AG04450 (cell line): Measurements from ENCODE around the gene GGA2. TPM values are rescaled to one million over a fixed set of nuclear protein-coding genes. Genes with fewer than 3 reads are reported as not detected.

Experiments used
- CTCF ChIA-PET: fragments of 300-600, 350-600 bp; formaldehyde crosslinking; extraction: SDS; loops from one replicate; lab custom pipeline; 2022; ENCODE audit warnings: antibody characterized with exemption, inconsistent platforms; lab: Charles Lee
- POLR2A ChIA-PET: fragments of 350-600 bp; formaldehyde crosslinking; extraction: SDS; loops from one replicate; lab custom pipeline; 2021; ENCODE audit warnings: antibody characterized with exemption, inconsistent platforms; lab: Yijun Ruan, JAX
- DNase-seq: peaks from one replicate; pipeline ENCODE4 v3.0.0-alpha.2; 2011; ENCODE audit warnings: low read depth, low spot score
- H3K27ac ChIP-seq: one replicate; pipeline ENCODE4 v1.5.1; 2012; ENCODE audit warnings: low read depth, low read length, control low read depth
- H3K27me3 ChIP-seq: one replicate; pipeline ENCODE4 v1.6.0; 2012; ENCODE audit warnings: low read length; ENCODE audit not compliant: control insufficient read depth, insufficient read depth
- H3K4me3 ChIP-seq: 2 replicates; pipeline ENCODE4 v1.5.1; 2011; ENCODE audit warnings: mild to moderate bottlenecking, low read depth, low read length, control low read depth
- H3K9me3 ChIP-seq: 2 replicates; pipeline ENCODE4 v1.5.1; 2012; ENCODE audit warnings: low read length; ENCODE audit not compliant: control insufficient read depth, insufficient read depth
- polyA plus RNA-seq: library from polyadenylated mRNA; depleted of rRNA; stranded (reverse); fragments of >200 nt; gene quantifications from 2 replicates; pipeline ENCODE4 v1.2.3, GENCODE V29; 2011
- TF ChIP-seq, protein P1 (sequence below): IDR thresholded peaks from 2 replicates; pipeline ENCODE4 v1.5.1; 2011; ENCODE audit warnings: low read depth, low read length, control low read depth, inconsistent platforms

GGA2 gene
- polyA plus RNA-seq, 1 experiment = 42.5 TPM

DNA sequence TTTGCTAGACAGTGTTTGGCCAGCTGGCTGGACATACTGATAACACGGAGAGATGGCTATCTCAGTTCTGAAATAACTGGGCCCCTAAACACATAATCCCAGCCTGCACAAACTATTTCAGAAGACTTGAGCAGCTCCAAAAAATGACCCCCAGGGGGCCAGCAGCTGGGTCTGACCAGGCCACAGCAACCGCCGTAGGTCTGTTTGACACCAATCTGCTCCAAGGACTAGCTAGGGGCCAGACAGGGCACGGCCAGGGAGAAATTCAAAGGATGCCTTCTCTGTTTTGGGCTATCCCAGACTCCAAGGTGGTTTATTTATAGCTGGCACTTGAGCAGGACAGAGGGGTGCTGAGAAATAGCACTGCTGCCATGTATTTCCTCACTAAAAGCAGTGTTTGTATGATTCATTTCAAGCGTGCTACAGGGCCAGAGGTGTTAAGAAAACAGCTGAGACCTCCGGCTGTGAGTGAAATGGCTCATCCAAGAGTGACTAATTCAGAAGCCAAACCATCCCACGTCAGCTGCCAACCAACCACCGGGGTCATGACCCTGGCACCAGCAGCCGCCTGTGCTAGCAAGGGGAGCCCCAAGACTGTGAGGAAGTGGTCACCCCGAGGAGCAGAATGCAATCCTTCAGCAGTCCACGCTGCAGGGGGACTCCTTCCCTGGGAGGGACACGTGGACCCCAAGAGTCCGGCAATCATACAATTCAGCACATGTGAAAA is 5.7 kb downstream of the GGA2 start:
- H3K27me3 ChIP-seq = no peaks in the 10 kb centered on the region
- peak; percentile 54 for DNase-seq
- peak overlapping the region; percentile 57 for H3K27ac ChIP-seq
- no peak overlapping the region for H3K4me3 ChIP-seq
- TF ChIP-seq, protein P1, sequence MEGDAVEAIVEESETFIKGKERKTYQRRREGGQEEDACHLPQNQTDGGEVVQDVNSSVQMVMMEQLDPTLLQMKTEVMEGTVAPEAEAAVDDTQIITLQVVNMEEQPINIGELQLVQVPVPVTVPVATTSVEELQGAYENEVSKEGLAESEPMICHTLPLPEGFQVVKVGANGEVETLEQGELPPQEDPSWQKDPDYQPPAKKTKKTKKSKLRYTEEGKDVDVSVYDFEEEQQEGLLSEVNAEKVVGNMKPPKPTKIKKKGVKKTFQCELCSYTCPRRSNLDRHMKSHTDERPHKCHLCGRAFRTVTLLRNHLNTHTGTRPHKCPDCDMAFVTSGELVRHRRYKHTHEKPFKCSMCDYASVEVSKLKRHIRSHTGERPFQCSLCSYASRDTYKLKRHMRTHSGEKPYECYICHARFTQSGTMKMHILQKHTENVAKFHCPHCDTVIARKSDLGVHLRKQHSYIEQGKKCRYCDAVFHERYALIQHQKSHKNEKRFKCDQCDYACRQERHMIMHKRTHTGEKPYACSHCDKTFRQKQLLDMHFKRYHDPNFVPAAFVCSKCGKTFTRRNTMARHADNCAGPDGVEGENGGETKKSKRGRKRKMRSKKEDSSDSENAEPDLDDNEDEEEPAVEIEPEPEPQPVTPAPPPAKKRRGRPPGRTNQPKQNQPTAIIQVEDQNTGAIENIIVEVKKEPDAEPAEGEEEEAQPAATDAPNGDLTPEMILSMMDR = no peak
- ChIA-PET CTCF (no interaction called here), POLR2A (interaction anchor here (0.6 to 1.6 kb wide), 4 partner anchors 17 to 83 kb away, joined by 3 to 5 read pairs (median 3); partner anchors contain the start of genes EARS2 and UBFD1)
- no peaks in the 10 kb centered on the region for H3K9me3 ChIP-seq

DNA sequence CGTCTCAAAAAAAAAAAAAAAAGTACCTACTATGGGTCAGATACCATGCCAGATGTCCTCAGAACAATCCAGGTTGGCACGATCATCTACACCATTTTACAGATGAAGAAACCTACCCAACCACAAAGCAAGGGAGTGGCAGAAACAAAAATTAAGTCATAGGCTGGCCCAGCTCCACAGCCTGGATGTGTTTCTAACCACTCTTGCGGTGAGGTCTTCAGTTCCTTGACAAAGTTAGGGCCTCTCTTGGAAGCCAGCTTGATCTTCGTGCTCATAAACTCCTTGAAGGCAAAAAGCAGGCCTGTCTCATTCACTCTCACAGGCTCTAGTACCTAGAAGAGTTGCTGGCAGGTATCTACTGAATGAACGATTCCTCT is 6.2 kb downstream of the GGA2 start:
- Histone ChIP-seq H3K9me3 (no peaks in the 10 kb centered on the region), H3K27me3 (no peaks in the 10 kb centered on the region), H3K4me3 (no peak overlapping the region), H3K27ac (no peak overlapping the region)
- DNase-seq = no peak
- ChIA-PET CTCF (no interaction called here), POLR2A (interaction anchor here (1.2 to 1.6 kb wide), 2 partner anchors 53 to 84 kb away, joined by 3 to 5 read pairs; partner anchors contain the start of genes EARS2 and UBFD1)
- TF ChIP-seq, protein P1 = no peak

DNA sequence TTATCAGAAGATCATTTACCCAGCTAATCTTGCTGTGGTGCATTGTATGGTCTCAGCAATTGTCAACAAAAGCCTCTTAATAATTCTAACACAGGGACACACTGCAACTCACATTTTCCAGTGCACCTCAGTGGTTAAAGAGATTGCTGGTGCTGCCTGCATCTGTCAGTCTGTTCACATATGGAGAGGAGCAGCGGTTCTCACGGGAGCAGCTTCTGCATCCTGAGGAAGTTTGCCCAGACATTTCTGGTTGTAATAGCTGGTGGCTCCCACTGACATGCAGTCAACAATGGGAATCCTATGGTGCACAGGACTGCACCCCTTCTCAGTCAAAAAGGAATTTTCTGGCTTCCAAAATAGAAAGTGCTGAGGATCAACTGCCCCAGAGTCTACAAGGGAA is 7.8 kb downstream of the GGA2 start:
- no peak for DNase-seq
- no peak overlapping the region for H3K27ac ChIP-seq
- CTCF ChIA-PET = interaction anchor here (0.6 kb wide), 1 partner anchor 47 kb away, joined by 3 read pairs; no protein-coding TSS in a partner anchor

DNA sequence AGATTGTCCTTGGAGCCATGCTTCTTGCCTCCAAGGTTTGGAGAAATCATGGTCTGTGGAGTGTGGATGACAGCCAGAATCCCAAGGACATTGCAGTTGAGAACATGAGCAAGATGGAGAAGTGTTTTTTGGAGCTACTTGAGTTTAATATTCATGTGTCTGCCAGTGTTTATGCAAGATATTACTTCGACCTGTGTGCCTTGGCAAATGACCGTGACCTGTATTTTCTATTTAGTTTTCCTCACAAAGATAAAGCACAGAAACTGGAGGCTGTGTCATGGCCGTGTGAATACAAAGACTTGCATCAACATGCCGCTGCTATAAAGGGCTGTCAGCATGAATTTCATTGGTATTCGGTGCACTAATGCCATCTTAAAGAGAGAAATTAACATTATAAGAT is 9.0 kb downstream of the GGA2 start:
- Histone ChIP-seq H3K4me3 (no peak overlapping the region), H3K9me3 (no peaks in the 10 kb centered on the region), H3K27ac (no peak overlapping the region), H3K27me3 (no peaks in the 10 kb centered on the region)
- no peak for DNase-seq
- TF ChIP-seq, protein P1 = no peak
- CTCF ChIA-PET = interaction anchor here (0.6 kb wide), 1 partner anchor 586 kb away, joined by 5 read pairs; no protein-coding TSS in a partner anchor
- POLR2A ChIA-PET = no interaction called here

More for the DNA sequence above, 7.8 kb downstream of the GGA2 start:
- Histone ChIP-seq H3K27me3 (no peaks in the 10 kb centered on the region), H3K4me3 (no peak overlapping the region), H3K9me3 (no peaks in the 10 kb centered on the region)
- TF ChIP-seq, protein P1 = no peak
- POLR2A ChIA-PET = no interaction called here

DNA sequence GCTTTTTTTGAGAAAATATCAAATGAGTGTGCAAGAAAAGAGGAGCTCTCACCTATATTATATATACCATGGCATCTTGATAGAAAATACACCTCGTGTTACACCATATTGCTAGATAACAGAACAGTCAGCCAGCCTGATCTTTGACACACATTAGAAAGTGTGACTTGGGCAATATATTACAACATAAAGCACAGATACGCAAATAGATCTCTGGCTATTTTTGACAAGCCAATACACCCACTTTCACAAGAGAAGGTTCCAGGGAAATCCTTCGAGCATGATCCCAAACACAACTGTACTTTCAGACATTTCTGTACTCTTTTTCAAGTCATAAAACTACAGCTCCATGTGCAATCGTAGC is 9.4 kb downstream of the GGA2 start:
- Histone ChIP-seq H3K27me3 (no peaks in the 10 kb centered on the region), H3K27ac (no peak overlapping the region), H3K9me3 (no peaks in the 10 kb centered on the region), H3K4me3 (no peak overlapping the region)
- ChIA-PET POLR2A (no interaction called here), CTCF (no interaction called here)
- TF ChIP-seq, protein P1 = no peak
- no peak for DNase-seq
